K562 (cell line): ENCODE measurements around the gene TENM4. TPM values are rescaled to one million over a fixed set of nuclear protein-coding genes. Genes with fewer than 3 reads are reported as not detected.

Experiments used
- CBX8 ChIP-seq: fragments of 200-600 bp; sonication (generic); IDR thresholded peaks from 2 replicates; pipeline ENCODE4 v1.6.1; 2012; ENCODE audit warnings: borderline replicate concordance, mixed run types, low read depth, mild to moderate bottlenecking, moderate library complexity, mixed read lengths, low read length, control low read depth, inconsistent platforms; ENCODE audit not compliant: poor library complexity, severe bottlenecking; ENCODE audit errors: extremely low read depth
- XRCC5 ChIP-seq: fragments of 200-400 bp; formaldehyde crosslinking; IDR thresholded peaks from 2 replicates; pipeline ENCODE4 v1.6.1; 2017; ENCODE audit warnings: low read depth, mild to moderate bottlenecking, low read length
- ZNF695 ChIP-seq: fragments of 450-650 bp; formaldehyde crosslinking; IDR thresholded peaks from 2 replicates; pipeline ENCODE4 v1.4.0; 2020; ENCODE audit warnings: mild to moderate bottlenecking, moderate library complexity
- polyA plus RNA-seq, 8 experiments: library from polyadenylated mRNA; depleted of rRNA in 4 of 8; stranded (reverse) in 5 of 8; unstranded in 3 of 8; fragments of >200 nt; fragmentation: Nextera tagmentation in 2 of 8; fragmentation: Illumina TruSeq in 1 of 8; extraction: Ambion mirVana in 2 of 8; extraction: Trizol in 1 of 8; gene quantifications; 2 replicates each; pipeline versions ENCODE4 v1.2.1 to v1.2.3, GENCODE V29; 2011 to 2014; ENCODE audit warnings: inconsistent platforms in 1 of 8, missing spikeins in 1 of 8
- total RNA-seq, 7 experiments: library from RNA; depleted of rRNA in 6 of 7; stranded (reverse); fragments of >200 nt in 6 of 7; fragmentation: Illumina TruSeq in 2 of 7; extraction: Trizol in 2 of 7; gene quantifications; 2 replicates each; pipeline versions ENCODE4 v1.2.1 to v1.2.3, GENCODE V29; 2011 to 2021; ENCODE audit warnings: low replicate concordance in 1 of 7
- TF ChIP-seq, protein P1 (sequence below): fragments of 150-350 bp; conservative IDR thresholded peaks from 2 replicates; pipeline ENCODE4 v1.6.1; 2014; ENCODE audit warnings: low read length
- TF ChIP-seq, protein P2 (sequence below): fragments of 450-650 bp; formaldehyde crosslinking; IDR thresholded peaks from 2 replicates; pipeline ENCODE4 v1.4.0; 2020; ENCODE audit warnings: mild to moderate bottlenecking, moderate library complexity
- TF ChIP-seq, protein P3 (sequence below): fragments of 250-450 bp; sonication (Bioruptor Pico); IDR thresholded peaks from 2 replicates; pipeline ENCODE4 v1.8.0; 2021; ENCODE audit warnings: moderate library complexity, mild to moderate bottlenecking, inconsistent platforms

The TENM4 gene
- total and polyA plus RNA-seq, 9 of the 15 experiments (the other 6 are each of a cell fraction or from before 2014, with no cell fraction given): 0.16 TPM; not detected in 8

DNA sequence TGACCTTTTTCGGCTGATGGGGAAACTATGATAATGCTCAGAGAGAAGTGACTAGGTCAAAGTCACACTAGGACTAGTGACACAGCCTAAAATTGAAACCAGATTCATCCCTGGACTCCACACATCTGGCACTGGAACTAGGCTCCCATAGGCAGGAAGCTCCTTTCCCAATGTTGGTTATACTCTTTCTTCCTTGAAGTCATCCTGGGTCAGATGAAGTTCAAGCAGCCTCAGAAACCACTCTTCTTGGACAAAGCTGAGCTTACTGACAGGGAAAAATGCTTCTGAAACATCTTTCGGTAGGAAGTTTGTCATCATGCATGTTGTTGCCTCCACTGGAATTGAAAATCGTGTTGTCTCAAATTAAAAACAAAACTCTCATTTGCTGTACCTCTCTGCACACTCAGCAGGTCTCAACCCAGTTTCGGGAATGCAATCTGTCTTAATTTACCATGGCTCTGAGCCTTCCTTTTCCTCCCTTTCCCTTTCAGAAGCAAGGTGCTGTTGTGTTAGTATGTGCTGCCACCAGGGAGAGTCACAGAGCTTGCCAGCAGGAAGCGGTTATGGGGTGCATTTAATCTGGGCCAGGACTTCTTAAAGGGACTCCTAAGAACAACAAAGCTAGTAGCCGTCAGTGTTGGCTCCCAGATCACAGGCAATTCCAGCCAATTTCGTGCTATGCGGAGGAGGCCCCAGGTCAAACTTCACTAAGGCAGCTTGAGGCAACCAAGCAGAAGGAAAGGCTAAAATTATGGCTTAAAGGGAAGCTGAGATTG, 384.8 kb downstream of the TENM4 start (continued):
- TF ChIP-seq CBX8 (no peak), XRCC5 (no peak), ZNF695 (CRISPR knock-in tag) (no peak)
- TF ChIP-seq, protein P1, sequence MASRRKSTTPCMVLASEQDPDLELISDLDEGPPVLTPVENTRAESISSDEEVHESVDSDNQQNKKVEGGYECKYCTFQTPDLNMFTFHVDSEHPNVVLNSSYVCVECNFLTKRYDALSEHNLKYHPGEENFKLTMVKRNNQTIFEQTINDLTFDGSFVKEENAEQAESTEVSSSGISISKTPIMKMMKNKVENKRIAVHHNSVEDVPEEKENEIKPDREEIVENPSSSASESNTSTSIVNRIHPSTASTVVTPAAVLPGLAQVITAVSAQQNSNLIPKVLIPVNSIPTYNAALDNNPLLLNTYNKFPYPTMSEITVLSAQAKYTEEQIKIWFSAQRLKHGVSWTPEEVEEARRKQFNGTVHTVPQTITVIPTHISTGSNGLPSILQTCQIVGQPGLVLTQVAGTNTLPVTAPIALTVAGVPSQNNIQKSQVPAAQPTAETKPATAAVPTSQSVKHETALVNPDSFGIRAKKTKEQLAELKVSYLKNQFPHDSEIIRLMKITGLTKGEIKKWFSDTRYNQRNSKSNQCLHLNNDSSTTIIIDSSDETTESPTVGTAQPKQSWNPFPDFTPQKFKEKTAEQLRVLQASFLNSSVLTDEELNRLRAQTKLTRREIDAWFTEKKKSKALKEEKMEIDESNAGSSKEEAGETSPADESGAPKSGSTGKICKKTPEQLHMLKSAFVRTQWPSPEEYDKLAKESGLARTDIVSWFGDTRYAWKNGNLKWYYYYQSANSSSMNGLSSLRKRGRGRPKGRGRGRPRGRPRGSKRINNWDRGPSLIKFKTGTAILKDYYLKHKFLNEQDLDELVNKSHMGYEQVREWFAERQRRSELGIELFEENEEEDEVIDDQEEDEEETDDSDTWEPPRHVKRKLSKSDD: no peak
- TF ChIP-seq, protein P2, sequence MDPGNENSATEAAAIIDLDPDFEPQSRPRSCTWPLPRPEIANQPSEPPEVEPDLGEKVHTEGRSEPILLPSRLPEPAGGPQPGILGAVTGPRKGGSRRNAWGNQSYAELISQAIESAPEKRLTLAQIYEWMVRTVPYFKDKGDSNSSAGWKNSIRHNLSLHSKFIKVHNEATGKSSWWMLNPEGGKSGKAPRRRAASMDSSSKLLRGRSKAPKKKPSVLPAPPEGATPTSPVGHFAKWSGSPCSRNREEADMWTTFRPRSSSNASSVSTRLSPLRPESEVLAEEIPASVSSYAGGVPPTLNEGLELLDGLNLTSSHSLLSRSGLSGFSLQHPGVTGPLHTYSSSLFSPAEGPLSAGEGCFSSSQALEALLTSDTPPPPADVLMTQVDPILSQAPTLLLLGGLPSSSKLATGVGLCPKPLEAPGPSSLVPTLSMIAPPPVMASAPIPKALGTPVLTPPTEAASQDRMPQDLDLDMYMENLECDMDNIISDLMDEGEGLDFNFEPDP (CRISPR knock-in tag): no peak
- TF ChIP-seq, protein P3, sequence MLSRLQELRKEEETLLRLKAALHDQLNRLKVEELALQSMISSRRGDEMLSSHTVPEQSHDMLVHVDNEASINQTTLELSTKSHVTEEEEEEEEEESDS: no peak
